ENCODE measurements around the gene RAI14.
"Not testable (repeated sequence)": the region's sequence is repeated elsewhere in the genome, so short reads cannot be mapped to it uniquely, and the experiment has no call there.

GRCh38 chr5:34830827-34831226 lies 174.7 kb downstream of the RAI14 start:
- not testable (repeated sequence) for TF ChIP-seq CTCF, POLR2A (IDR thresholded peaks at IDR 0.05)
